Panc1 (cell line): Measurements from ENCODE around the gene HLA-DQA2.

ENCODE experiments used
- CTCF ChIP-seq: fragments of 450-650 bp; IDR thresholded peaks from 2 replicates; pipeline ENCODE4 v1.5.1; 2017; ENCODE audit warnings: mild to moderate bottlenecking
- POLR2AphosphoS5 ChIP-seq: IDR thresholded peaks from 2 replicates; pipeline ENCODE4 v1.6.1; 2012; ENCODE audit warnings: mild to moderate bottlenecking, low read depth, low read length, moderate library complexity
- SIN3A ChIP-seq: IDR thresholded peaks from 2 replicates; pipeline ENCODE4 v1.6.1; 2012; ENCODE audit warnings: low read depth, mild to moderate bottlenecking, low read length, moderate library complexity, borderline replicate concordance; ENCODE audit not compliant: insufficient read depth
- TCF7L2 ChIP-seq: IDR thresholded peaks from 2 replicates; pipeline ENCODE4 v1.6.1; 2011; ENCODE audit warnings: mild to moderate bottlenecking, low read depth, low read length, inconsistent platforms
- TF ChIP-seq, protein P1 (sequence below), 2 experiments: IDR thresholded peaks; 2 replicates each; pipeline ENCODE4 v1.6.1; 2011 to 2012; ENCODE audit warnings: low read depth in 2 of 2, control low read depth in 1 of 2, low read length in 1 of 2, mild to moderate bottlenecking in 1 of 2, moderate library complexity in 1 of 2; ENCODE audit not compliant: insufficient read depth in 1 of 2

GRCh38 chr6:32697031-32697430 lies 44.2 kb upstream of the HLA-DQA2 start:
- TF ChIP-seq SIN3A (no peak), CTCF (no peak), TCF7L2 (no peak), POLR2AphosphoS5 (no peak)
- TF ChIP-seq, protein P1, sequence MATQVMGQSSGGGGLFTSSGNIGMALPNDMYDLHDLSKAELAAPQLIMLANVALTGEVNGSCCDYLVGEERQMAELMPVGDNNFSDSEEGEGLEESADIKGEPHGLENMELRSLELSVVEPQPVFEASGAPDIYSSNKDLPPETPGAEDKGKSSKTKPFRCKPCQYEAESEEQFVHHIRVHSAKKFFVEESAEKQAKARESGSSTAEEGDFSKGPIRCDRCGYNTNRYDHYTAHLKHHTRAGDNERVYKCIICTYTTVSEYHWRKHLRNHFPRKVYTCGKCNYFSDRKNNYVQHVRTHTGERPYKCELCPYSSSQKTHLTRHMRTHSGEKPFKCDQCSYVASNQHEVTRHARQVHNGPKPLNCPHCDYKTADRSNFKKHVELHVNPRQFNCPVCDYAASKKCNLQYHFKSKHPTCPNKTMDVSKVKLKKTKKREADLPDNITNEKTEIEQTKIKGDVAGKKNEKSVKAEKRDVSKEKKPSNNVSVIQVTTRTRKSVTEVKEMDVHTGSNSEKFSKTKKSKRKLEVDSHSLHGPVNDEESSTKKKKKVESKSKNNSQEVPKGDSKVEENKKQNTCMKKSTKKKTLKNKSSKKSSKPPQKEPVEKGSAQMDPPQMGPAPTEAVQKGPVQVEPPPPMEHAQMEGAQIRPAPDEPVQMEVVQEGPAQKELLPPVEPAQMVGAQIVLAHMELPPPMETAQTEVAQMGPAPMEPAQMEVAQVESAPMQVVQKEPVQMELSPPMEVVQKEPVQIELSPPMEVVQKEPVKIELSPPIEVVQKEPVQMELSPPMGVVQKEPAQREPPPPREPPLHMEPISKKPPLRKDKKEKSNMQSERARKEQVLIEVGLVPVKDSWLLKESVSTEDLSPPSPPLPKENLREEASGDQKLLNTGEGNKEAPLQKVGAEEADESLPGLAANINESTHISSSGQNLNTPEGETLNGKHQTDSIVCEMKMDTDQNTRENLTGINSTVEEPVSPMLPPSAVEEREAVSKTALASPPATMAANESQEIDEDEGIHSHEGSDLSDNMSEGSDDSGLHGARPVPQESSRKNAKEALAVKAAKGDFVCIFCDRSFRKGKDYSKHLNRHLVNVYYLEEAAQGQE (IDR thresholded peaks at IDR 0.05; ENCODE audit: insufficient read depth in 1 of 2, low read depth in 2 of 2, low read length in 1 of 2), result no peak
